MM.1S (cell line): Measurements from ENCODE around the gene PRELID3B.

Experiments
- DNase-seq: peaks from one replicate; pipeline ENCODE4 v3.0.0-alpha.2; 2015
- H2AFZ ChIP-seq: fragments of 300-600 bp; sonication (generic); 2 replicates; pipeline ENCODE4 v1.6.0; 2016; ENCODE audit warnings: antibody characterized with exemption, low read length
- H3F3A ChIP-seq: fragments of 300-600 bp; sonication (generic); 2 replicates; pipeline ENCODE4 v1.6.1; 2016; ENCODE audit warnings: mild to moderate bottlenecking, antibody characterized with exemption, low read length, moderate library complexity, mixed read lengths; ENCODE audit not compliant: insufficient read depth
- H3K27ac ChIP-seq: fragments of 300-600 bp; sonication (generic); 2 replicates; pipeline ENCODE4 v1.5.1; 2016; ENCODE audit warnings: mild to moderate bottlenecking, low read length
- H3K27me3 ChIP-seq: fragments of 300-600 bp; sonication (generic); replicated peaks from 2 replicates; pipeline ENCODE4 v1.6.0; 2016; ENCODE audit warnings: low read length; ENCODE audit not compliant: insufficient read depth
- H3K36me3 ChIP-seq: fragments of 300-600 bp; sonication (generic); replicated peaks from 2 replicates; pipeline ENCODE4 v1.6.1; 2016; ENCODE audit warnings: mild to moderate bottlenecking, low read length, mixed read lengths; ENCODE audit not compliant: insufficient read depth
- H3K4me1 ChIP-seq: fragments of 300-600 bp; sonication (generic); 2 replicates; pipeline ENCODE4 v1.6.1; 2016; ENCODE audit warnings: low read length, mixed read lengths
- H3K4me2 ChIP-seq: fragments of 300-600 bp; sonication (generic); 2 replicates; pipeline ENCODE4 v1.6.0; 2016; ENCODE audit warnings: low read depth, low read length
- H3K4me3 ChIP-seq: fragments of 300-600 bp; sonication (generic); 2 replicates; pipeline ENCODE4 v1.5.1; 2016; ENCODE audit warnings: low read length, mixed read lengths
- H3K79me2 ChIP-seq: fragments of 300-600 bp; sonication (generic); 2 replicates; pipeline ENCODE4 v1.6.1; 2016; ENCODE audit warnings: mixed run types, low read length, mixed read lengths
- H3K9ac ChIP-seq: fragments of 300-600 bp; sonication (generic); 2 replicates; pipeline ENCODE4 v1.6.1; 2016; ENCODE audit warnings: low read length, mixed read lengths
- H3K9me2 ChIP-seq: fragments of 300-600 bp; sonication (generic); replicated peaks from 2 replicates; pipeline ENCODE4 v1.6.1; 2016; ENCODE audit warnings: mild to moderate bottlenecking, low read length, mixed read lengths; ENCODE audit not compliant: insufficient read depth
- H3K9me3 ChIP-seq: fragments of 300-600 bp; sonication (generic); replicated peaks from 2 replicates; pipeline ENCODE4 v1.6.1; 2016; ENCODE audit warnings: mild to moderate bottlenecking, low read length, mixed read lengths; ENCODE audit not compliant: insufficient read depth
- H4K20me1 ChIP-seq: fragments of 300-600 bp; sonication (generic); 2 replicates; pipeline ENCODE4 v1.6.1; 2016; ENCODE audit warnings: mild to moderate bottlenecking, low read length, moderate library complexity, mixed read lengths; ENCODE audit not compliant: insufficient read depth
- CTCF ChIP-seq: fragments of 300-600 bp; sonication (generic); IDR thresholded peaks from 2 replicates; pipeline ENCODE4 v1.5.1; 2016; ENCODE audit warnings: antibody characterized with exemption, low read length, mixed read lengths
- EZH2 ChIP-seq: fragments of 300-600 bp; sonication (generic); optimal IDR thresholded peaks from 2 replicates; pipeline ENCODE3; 2017; ENCODE audit warnings: low read depth, mild to moderate bottlenecking, antibody characterized with exemption, low read length, mixed read lengths
- EZH2phosphoT487 ChIP-seq: fragments of 300-600 bp; sonication (generic); IDR thresholded peaks from 2 replicates; pipeline ENCODE4 v1.6.1; 2018; ENCODE audit warnings: antibody characterized with exemption, low read length

The PRELID3B gene

GRCh38 chr20:59084041-59084850 is 41.7 kb upstream of the PRELID3B start:
- no peak overlapping the region for H3K9ac ChIP-seq
- H3F3A ChIP-seq, result no peaks in the 10 kb centered on the region
- no peaks in the 10 kb centered on the region for H3K79me2 ChIP-seq
- H3K4me2 ChIP-seq, result no peak overlapping the region
- no peak overlapping the region for H2AFZ ChIP-seq
- H3K27me3 ChIP-seq, result peaks cover 48% of the 10 kb centered on the region
- no peaks in the 10 kb centered on the region for H3K9me3 ChIP-seq
- no peaks in the 10 kb centered on the region for H3K9me2 ChIP-seq
- no peaks in the 10 kb centered on the region for H3K4me1 ChIP-seq
- H3K4me3 ChIP-seq, result no peak overlapping the region
- no peak overlapping the region for H3K27ac ChIP-seq
- no peak for TF ChIP-seq EZH2
- no peak for TF ChIP-seq EZH2phosphoT487
- TF ChIP-seq CTCF, result no peak
- H4K20me1 ChIP-seq, result no peaks in the 10 kb centered on the region
- no peak for DNase-seq
- no peaks in the 10 kb centered on the region for H3K36me3 ChIP-seq

DNA sequence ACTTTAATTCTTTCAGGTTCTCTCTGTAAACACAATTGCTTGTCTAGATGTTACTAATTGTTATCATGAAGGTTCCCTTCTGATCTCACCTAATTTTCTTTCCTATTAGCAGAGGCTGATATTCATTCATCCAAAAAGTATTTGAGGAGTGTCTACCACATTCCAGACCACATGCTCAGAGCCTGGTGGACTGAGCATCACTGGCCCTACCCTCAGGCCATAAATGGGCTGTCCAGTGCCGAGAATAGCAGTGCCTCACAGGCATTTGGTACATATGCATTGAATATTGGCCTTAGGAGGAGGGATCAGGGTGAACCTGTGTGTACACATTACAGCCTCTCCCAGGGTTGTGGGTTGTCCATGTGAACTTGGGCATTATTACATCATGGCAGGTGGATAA is 40.4 kb upstream of the PRELID3B start:
- Histone ChIP-seq H3K4me1 (no peaks in the 10 kb centered on the region), H3K9me3 (no peaks in the 10 kb centered on the region), H3K36me3 (no peaks in the 10 kb centered on the region), H3K9ac (no peak overlapping the region), H3F3A (no peaks in the 10 kb centered on the region), H3K27me3 (peaks cover 57% of the 10 kb centered on the region), H4K20me1 (no peaks in the 10 kb centered on the region), H3K79me2 (no peaks in the 10 kb centered on the region), H3K9me2 (no peaks in the 10 kb centered on the region), H3K4me2 (no peak overlapping the region), H2AFZ (no peak overlapping the region), H3K4me3 (no peak overlapping the region), H3K27ac (no peak overlapping the region)
- TF ChIP-seq EZH2phosphoT487, result no peak
- TF ChIP-seq EZH2, result no peak
- no peak for TF ChIP-seq CTCF
- DNase-seq, result no peak

DNA sequence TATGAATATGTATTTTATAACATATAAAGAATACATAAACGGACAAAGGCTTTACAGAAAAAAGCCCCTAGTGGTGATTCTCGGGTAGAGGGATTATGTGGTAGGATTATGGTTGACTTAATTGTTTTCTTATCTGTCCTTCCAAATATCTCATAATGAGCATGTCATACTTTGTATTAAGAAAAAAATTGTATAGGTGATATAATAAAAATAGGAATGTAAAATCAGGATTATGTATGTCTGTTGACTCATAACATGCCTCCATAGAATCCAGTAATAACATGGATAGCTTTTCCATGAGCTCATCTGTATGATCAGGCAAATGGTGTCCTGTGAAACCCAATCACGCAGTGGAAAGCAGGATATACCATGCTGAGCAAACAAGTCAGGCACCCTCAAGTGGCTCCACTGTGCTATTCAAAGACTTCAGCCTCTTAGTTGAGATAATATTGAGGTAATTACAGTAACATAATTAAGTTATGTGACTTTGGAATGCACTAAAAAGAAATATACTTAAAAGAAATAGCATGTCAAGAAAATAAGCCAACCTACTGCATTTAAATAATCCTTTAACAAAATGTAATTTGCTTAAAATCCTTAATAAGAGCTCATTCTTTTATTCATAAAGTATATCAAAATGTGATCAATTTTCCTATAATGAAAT is 39.6 kb upstream of the PRELID3B start:
- Histone ChIP-seq H3K79me2 (no peaks in the 10 kb centered on the region), H3K27ac (no peak overlapping the region), H3K4me2 (no peak overlapping the region), H4K20me1 (no peaks in the 10 kb centered on the region), H3K9ac (no peak overlapping the region), H2AFZ (no peak overlapping the region), H3K27me3 (peaks cover 64% of the 10 kb centered on the region), H3K4me3 (no peak overlapping the region), H3K9me3 (no peaks in the 10 kb centered on the region), H3K36me3 (no peaks in the 10 kb centered on the region), H3K9me2 (no peaks in the 10 kb centered on the region), H3F3A (no peaks in the 10 kb centered on the region), H3K4me1 (no peaks in the 10 kb centered on the region)
- no peak for DNase-seq
- TF ChIP-seq EZH2 (no peak), EZH2phosphoT487 (no peak), CTCF (no peak)
